Esophagus (tissue), 2 donors: ENCODE results near the gene LNX1. TPM values are rescaled to one million over a fixed set of nuclear protein-coding genes. Genes with fewer than 3 reads are reported as not detected.

Experiments used
- H3K27ac ChIP-seq, 2 donors: one replicate each; pipeline ENCODE4 v1.5.1; 2013; ENCODE audit warnings: low read depth in 2 of 2, mild to moderate bottlenecking in 2 of 2, inconsistent platforms in 1 of 2, low read length in 1 of 2, moderate library complexity in 1 of 2
- H3K27me3 ChIP-seq, 2 donors: one replicate each; pipeline ENCODE4 v1.6.1; 2013; ENCODE audit warnings: low read length in 2 of 2, control low read depth in 1 of 2, mild to moderate bottlenecking in 1 of 2; ENCODE audit not compliant: insufficient read depth in 2 of 2, control insufficient read depth in 1 of 2
- H3K36me3 ChIP-seq, 2 donors: one replicate each; pipeline ENCODE4 v1.6.1; 2013; ENCODE audit warnings: low read length in 1 of 2; ENCODE audit not compliant: control insufficient read depth in 2 of 2, insufficient read depth in 2 of 2
- H3K4me1 ChIP-seq, 2 donors: one replicate each; pipeline ENCODE4 v1.6.1; 2013; ENCODE audit warnings: low read length in 1 of 2; ENCODE audit not compliant: control insufficient read depth in 2 of 2, insufficient read depth in 2 of 2
- H3K4me3 ChIP-seq, 2 donors: one replicate each; pipeline ENCODE4 v1.5.1; 2013; ENCODE audit warnings: low read length in 2 of 2, mild to moderate bottlenecking in 2 of 2, low read depth in 1 of 2, moderate library complexity in 1 of 2
- H3K9me3 ChIP-seq, 2 donors: one replicate each; pipeline ENCODE4 v1.6.1; 2013; ENCODE audit warnings: mild to moderate bottlenecking in 2 of 2, low read depth in 1 of 2, low read length in 1 of 2, moderate library complexity in 1 of 2; ENCODE audit not compliant: control insufficient read depth in 2 of 2, insufficient read depth in 1 of 2
- WGBS, 2 donors: extraction: QIAGEN DNeasy Blood & Tissue Kit; methylation state at CpG; one replicate each; pipeline ENCODE4 v1.1.7; 2013; 5-methylcytosine and 5-hydroxymethylcytosine counted together
- polyA plus RNA-seq, 2 donors: library from polyadenylated mRNA; stranded (reverse); fragments of 200-250 nt; gene quantifications; one replicate each; pipeline ENCODE4 v1.2.3, GENCODE V29; 2013
- donor health status: healthy with polysubstance abuse.
- donor health status: Bipolar disorder and iron deficiency.

Gene LNX1
- polyA plus RNA-seq, 2 donors = 16.8 to 44.2 TPM

DNA sequence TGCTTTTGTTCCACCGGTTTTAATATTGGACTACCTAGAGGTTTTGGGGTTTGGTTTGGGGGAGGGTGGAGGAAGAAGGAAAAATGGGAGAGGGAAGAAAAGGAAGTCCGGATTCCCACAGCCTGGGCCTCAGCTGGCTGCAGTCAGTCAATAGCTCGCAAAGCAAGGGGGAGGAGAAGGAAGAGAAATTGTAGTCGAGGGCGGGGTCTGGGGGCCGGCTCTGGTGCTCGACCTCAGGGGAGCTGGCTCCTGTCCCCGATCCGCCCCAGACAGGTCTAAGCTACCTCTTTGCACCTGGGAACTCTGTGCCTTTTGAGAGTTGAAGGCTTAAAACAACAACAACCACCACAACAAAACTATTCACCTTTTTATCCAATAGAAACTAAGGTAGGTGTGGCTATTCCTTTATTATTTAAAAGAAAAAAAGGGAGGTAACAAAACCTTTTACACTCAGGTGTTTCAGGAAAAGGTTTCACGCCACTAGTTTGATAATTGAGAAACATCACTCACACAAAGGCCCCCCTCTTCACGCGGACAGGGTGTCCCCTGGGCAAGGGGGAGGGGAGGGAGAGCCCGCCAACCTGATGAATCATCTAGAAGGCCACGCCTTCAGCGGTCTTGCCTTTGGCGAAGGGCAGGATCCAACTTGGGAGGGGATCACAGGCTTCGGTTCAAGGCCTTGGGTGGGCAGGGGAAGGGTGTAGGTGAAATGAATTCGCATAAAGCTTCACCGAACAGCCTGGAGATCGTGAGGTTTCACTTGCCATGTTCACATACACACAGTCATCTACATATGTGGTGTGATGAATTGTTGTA is 1.6 kb upstream of the LNX1 start:
- Histone ChIP-seq H3K36me3 (no peaks in the 10 kb centered on the region), H3K4me3 (peak overlapping the region; percentile 26 to 43), H3K27ac (peak overlapping the region; percentile 85 to 95), H3K27me3 (no peaks in the 10 kb centered on the region), H3K4me1 (peaks cover 0 to 3% of the 10 kb centered on the region in 2 donors), H3K9me3 (no peaks in the 10 kb centered on the region)
- WGBS, 2 donors = 21 to 28% methylated on average over 20 of the region's 20 CpGs

DNA sequence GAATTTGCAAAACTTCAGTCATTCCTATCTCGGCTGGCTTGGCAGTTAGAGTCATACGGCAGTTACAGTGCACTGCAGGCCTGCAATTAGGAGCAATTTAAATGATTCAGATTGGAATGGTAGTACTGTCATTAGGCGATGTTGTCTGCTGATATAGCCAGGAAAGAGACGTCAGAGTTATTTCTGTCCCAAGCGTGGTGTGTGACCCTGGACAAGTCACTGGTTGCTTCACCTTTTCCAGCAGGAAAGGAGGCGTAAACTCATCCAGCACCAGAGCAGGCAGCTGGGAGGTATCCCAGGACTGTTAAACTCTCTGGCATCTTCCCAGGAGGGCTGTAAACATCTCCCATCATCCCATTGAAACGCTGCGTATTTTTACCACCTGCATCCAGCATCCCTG is 836 bp upstream of the LNX1 start:
- 39 to 41% methylated on average over 8 of the region's 8 CpGs for WGBS, 2 donors
- Histone ChIP-seq H3K27ac (peak overlapping the region; percentile 85 to 90), H3K4me1 (peaks cover 0 to 3% of the 10 kb centered on the region in 2 donors), H3K27me3 (no peaks in the 10 kb centered on the region), H3K9me3 (no peaks in the 10 kb centered on the region), H3K4me3 (peak overlapping the region; percentile 2 to 9), H3K36me3 (no peaks in the 10 kb centered on the region)

DNA sequence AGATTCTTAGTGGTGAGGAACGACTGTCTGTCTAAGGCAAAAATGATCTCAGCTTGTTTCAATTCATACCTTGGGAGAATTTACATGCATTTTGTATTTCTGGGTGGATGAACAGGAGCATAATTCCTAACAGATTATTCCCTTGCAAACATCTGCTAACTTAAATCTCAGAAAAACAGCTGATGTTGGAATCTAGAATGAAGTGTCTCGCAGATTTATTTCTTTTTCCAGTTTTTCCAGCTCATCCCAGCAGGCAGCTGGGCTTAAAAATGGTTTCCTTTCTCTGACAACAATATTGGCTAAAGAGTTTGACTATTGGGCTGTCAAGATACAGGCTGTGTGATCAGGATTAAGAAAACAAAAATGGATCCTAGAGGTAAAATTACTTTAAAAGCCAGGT is 1.1 kb downstream of the LNX1 start:
- Histone ChIP-seq H3K4me1 (peaks cover 0 to 3% of the 10 kb centered on the region in 2 donors), H3K4me3 (peak overlapping the region in 1 of 2 donors; percentile 59), H3K9me3 (no peaks in the 10 kb centered on the region), H3K36me3 (no peaks in the 10 kb centered on the region), H3K27ac (peak overlapping the region in 1 of 2 donors; percentile 91), H3K27me3 (no peaks in the 10 kb centered on the region)
- 50 to 53% methylated on average over 2 of the region's 2 CpGs for WGBS, 2 donors

DNA sequence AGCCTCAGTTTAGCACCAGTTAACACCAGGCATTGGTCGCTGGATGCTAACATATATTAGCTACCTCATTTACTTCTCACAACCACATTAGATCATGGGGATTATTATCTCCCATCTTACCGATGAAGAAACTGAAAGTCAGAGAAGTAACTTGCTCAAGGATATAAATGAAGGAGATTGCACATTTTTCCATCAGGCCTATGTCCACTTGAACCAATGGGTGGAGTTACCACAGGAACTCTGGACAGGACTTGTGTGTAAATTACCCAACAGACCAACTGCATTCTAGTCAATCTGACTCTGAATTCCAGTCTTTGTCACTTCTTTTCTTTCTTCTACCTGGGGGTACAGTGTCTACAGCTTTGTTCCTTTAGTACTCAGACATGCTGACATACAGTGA is 1.8 kb downstream of the LNX1 start:
- H3K27me3 ChIP-seq = no peaks in the 10 kb centered on the region
- 70 to 75% methylated on average over 2 of the region's 2 CpGs for WGBS, 2 donors
- H3K4me1 ChIP-seq = no peaks in the 10 kb centered on the region
- peak overlapping the region in 1 of 2 donors; percentile 59 for H3K4me3 ChIP-seq
- no peaks in the 10 kb centered on the region for H3K9me3 ChIP-seq
- no peak overlapping the region for H3K27ac ChIP-seq
- H3K36me3 ChIP-seq = no peaks in the 10 kb centered on the region

DNA sequence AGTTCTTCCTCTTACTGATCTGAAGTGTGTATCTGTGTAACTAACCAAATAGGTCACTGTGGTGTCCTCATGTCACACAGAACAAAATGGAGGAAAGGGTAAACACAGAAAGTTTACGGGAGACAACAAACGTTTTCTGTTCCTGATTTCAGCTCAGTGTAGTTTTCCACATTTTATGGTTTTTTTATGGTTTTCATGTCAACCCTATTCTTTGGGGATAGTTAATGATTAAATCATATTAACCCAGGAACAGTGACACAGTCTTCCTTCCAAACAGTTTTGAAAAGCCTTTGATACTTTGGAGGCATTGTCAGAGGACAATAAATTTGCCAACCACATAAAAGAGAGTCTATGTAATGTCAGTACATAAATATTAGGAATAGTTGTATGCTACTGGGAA is 4.2 kb downstream of the LNX1 start:
- no peak overlapping the region for H3K27ac ChIP-seq
- H3K36me3 ChIP-seq = no peaks in the 10 kb centered on the region
- no peaks in the 10 kb centered on the region for H3K4me1 ChIP-seq
- 69 to 78% methylated on average over 2 of the region's 2 CpGs for WGBS, 2 donors
- H3K27me3 ChIP-seq = no peaks in the 10 kb centered on the region
- no peaks in the 10 kb centered on the region for H3K9me3 ChIP-seq
- peak overlapping the region in 1 of 2 donors; percentile 59 for H3K4me3 ChIP-seq

DNA sequence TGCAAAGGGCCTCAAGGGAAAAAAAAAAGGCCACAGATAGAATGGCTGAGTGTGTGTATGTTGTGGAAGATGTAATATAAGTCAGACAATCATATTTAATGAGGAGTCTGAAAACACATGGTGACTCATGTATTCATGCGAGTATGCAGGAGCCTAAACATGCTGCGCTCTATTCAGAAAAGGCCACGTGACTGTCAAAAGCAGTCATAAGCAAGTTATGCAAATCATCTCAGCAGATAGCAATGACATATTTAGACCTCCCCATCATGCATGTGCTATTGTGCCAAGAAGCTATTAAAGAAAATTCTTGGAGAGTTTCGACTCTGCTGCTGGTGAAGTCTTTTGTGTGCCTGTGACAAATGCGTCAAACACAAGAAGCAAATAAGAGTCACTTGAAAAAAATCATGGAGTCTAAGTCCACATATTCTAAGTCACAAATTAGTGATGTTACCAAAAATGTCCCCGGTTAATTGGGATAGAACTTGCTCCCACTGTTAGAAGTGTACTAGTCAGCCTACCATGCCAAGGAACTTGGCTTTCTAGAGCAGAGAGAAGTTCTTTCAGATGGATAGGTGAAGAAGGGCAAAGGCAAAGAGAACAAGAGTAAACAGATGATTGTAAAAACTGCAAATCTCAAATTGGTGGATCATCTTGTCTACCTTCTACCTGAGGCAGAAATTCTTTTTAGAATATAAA is 5.0 kb downstream of the LNX1 start:
- H3K27me3 ChIP-seq = no peaks in the 10 kb centered on the region

DNA sequence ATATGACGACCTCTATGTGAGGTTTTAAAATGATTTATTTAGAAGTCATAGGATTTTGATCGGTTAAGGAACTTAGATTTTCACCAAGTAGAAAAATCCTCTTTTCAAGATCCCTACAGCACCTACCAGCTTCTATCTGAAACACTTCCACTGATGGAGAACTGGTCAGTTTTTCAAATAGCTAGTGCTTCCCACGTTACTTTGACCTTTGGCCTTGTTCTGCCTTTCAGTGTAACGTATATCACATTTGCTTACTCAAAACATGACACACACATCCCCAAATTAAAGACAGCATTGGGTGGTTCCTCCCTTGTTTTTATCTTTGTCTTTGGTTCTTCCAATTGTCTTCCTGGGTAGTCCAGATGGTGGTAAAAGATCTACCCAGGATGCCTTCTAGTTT is 6.6 kb downstream of the LNX1 start:
- Histone ChIP-seq H3K27ac (no peak overlapping the region), H3K36me3 (no peaks in the 10 kb centered on the region), H3K4me3 (no peak overlapping the region), H3K4me1 (no peaks in the 10 kb centered on the region), H3K27me3 (no peaks in the 10 kb centered on the region), H3K9me3 (no peaks in the 10 kb centered on the region)
- WGBS, 2 donors = 78 to 86% methylated on average over 4 of the region's 4 CpGs

More for the DNA sequence above, 5.0 kb downstream of the LNX1 start:
- Histone ChIP-seq H3K9me3 (no peaks in the 10 kb centered on the region), H3K27ac (peak overlapping the region in 1 of 2 donors; percentile 21), H3K36me3 (no peaks in the 10 kb centered on the region), H3K4me1 (no peaks in the 10 kb centered on the region), H3K4me3 (peak overlapping the region in 1 of 2 donors; percentile 15)
- 34 to 52% methylated on average over 6 of the region's 6 CpGs for WGBS, 2 donors

DNA sequence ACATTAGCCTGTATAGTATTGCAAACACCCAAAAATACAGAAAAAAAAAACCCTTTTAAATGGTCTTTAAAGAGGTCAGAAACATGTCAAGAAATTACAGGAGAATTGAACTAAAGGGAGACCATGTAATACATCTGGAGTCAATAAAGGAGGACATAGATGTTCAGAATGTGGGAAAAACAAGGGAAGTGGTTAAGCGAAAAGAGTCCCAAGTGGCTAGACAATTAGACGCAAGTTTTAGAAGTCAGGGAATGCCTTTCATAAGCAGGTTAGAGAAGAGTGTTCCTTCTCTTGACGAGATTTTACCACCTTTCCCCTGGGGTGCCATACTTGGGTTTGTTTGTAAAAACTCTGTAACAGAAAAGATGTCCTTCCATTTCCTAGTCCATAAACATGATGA is 7.8 kb downstream of the LNX1 start:
- Histone ChIP-seq H3K4me1 (no peaks in the 10 kb centered on the region), H3K27ac (no peak overlapping the region), H3K9me3 (no peaks in the 10 kb centered on the region), H3K36me3 (no peaks in the 10 kb centered on the region), H3K27me3 (no peaks in the 10 kb centered on the region), H3K4me3 (no peak overlapping the region)
- 89% methylated on average over 3 of the region's 3 CpGs for WGBS, 2 donors

DNA sequence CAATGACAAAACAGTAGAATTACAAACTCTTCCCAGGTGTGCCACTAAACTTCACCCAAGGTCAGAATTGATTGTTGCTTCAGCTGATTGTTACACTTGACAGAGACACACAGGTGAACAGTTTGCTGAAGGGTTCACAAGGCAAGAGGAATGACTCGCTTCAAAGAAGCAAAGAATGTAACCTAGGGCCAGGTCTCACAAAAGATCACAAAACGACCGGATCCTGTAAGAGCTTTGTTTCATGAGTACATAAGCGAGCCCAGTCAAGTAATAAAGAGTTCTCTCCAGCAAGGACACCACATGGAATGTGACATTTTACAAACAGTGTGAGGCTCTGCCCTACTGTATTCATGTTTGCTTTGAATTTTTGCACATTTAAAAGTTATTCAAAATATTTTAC is 9.1 kb downstream of the LNX1 start:
- H3K36me3 ChIP-seq = no peaks in the 10 kb centered on the region
- H3K4me3 ChIP-seq = no peak overlapping the region
- no peak overlapping the region for H3K27ac ChIP-seq
- WGBS, 2 donors = 53 to 54% methylated on average over 4 of the region's 4 CpGs
- H3K9me3 ChIP-seq = no peaks in the 10 kb centered on the region
- H3K27me3 ChIP-seq = no peaks in the 10 kb centered on the region
- no peaks in the 10 kb centered on the region for H3K4me1 ChIP-seq
